Measurements from ENCODE around the gene ALDH2.

GRCh38 chr12:111759271-111759670 lies 7.5 kb upstream of the ALDH2 start:
- no peak for TF ChIP-seq EZH2 (IDR thresholded peaks at IDR 0.05; ENCODE audit: low read length)
- TF ChIP-seq CTCF (optimal IDR thresholded peaks at IDR 0.05 in 1 of 3, IDR thresholded peaks at IDR 0.05 in 1 of 3, conservative IDR thresholded peaks at IDR 0.05 in 1 of 3; ENCODE audit: extremely low read depth in 1 of 3, insufficient read depth in 2 of 3, low read length in 3 of 3): no peak

All from keratinocyte (primary cell).